Testis (tissue), 3 donors: ENCODE results near the gene CRYBA1. TPM values are rescaled to one million over a fixed set of nuclear protein-coding genes. Genes with fewer than 3 reads are reported as not detected.
"Not testable (repeated sequence)": the region's sequence is repeated elsewhere in the genome, so short reads cannot be mapped to it uniquely, and the experiment has no call there.

Source experiments
- DNase-seq: peaks from one replicate; pipeline ENCODE4 v3.0.0-alpha.2; 2019
- H3K27ac ChIP-seq, 2 donors: fragments of 200-600 bp; sonication (generic); one replicate each; pipeline ENCODE4 v1.5.1; 2019
- H3K27me3 ChIP-seq: fragments of 200-600 bp; sonication (generic); one replicate; pipeline ENCODE4 v1.5.1; 2019
- H3K36me3 ChIP-seq: fragments of 200-600 bp; sonication (generic); one replicate; pipeline ENCODE4 v1.5.1; 2017; ENCODE audit warnings: low read depth; ENCODE audit errors: missing control alignments
- H3K4me1 ChIP-seq: fragments of 200-600 bp; sonication (generic); one replicate; pipeline ENCODE4 v1.5.1; 2019
- H3K4me3 ChIP-seq, 2 donors: fragments of 200-600 bp; sonication (generic); one replicate each; pipeline ENCODE4 v1.5.1; 2017 to 2019
- H3K9me3 ChIP-seq: fragments of 200-600 bp; sonication (generic); one replicate; pipeline ENCODE4 v1.5.1; 2017
- POLR2A ChIP-seq: fragments of 450-650 bp; IDR thresholded peaks from one replicate; pipeline ENCODE4 v1.6.1; 2017; ENCODE audit warnings: antibody characterized with exemption, mild to moderate bottlenecking, moderate library complexity
- WGBS, 2 donors: methylation state at CpG; one replicate each; pipeline ENCODE4 v1.1.5; 2018; 5-methylcytosine and 5-hydroxymethylcytosine counted together
- intact Hi-C: fragments of 100-400 bp; cut with DNase I; formaldehyde crosslinking; loops from one replicate; pipeline ENCODE4 v1.15.1; 2023; ENCODE audit warnings: low total_unique reads
- polyA plus RNA-seq: library from polyadenylated mRNA; stranded (reverse); fragments of 350-450 nt; fragmentation: Illumina TruSeq; extraction: RNeasy Lipid Tissue Mini Kit (QIAGEN cat#74804); gene quantifications from one replicate; pipeline ENCODE4 v1.2.3, GENCODE V29; 2014; ENCODE audit warnings: low read depth, low replicate concordance; ENCODE audit not compliant: insufficient read depth
- total RNA-seq, 2 donors: library from RNA; depleted of rRNA; stranded (reverse); fragments of >200 nt; gene quantifications; one replicate each; pipeline ENCODE4 v1.2.3, GENCODE V29; 2016
- TF ChIP-seq, protein P1 (sequence below), 3 experiments: fragments of 450-650 bp in 2 of 3; fragments of 200-600 bp in 1 of 3; sonication (generic) in 1 of 3; IDR thresholded peaks; one replicate each; pipeline ENCODE4 v1.5.1; 2016 to 2019; ENCODE audit warnings: antibody characterized with exemption in 3 of 3, mild to moderate bottlenecking in 2 of 3, moderate library complexity in 1 of 3

CRYBA1 gene
- total and polyA plus RNA-seq, 3 donors from 2014 or later: not detected

DNA sequence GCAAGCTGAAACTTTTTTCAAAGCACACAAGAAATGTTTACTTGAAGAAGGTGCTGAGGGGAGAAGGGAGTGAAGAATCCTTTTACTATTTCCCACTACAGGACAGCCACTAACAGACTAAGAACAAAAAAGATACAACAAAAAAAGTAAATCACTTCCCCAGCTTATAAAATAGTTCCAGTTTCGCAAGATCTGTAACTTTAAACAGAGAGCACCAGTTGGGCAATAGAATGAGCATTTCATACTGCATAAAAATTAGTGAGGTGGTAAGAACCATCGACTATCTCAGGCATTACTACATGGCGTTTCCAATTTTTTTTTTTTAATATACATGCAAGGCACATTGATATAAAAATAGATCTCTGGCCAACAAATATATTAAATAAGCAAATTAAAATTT is 11.1 kb downstream of the CRYBA1 start:
- Histone ChIP-seq H3K4me3 (no peak overlapping the region), H3K9me3 (no peaks in the 10 kb centered on the region), H3K27ac (peak overlapping the region in 1 of 2 donors; percentile 22), H3K36me3 (no peaks in the 10 kb centered on the region), H3K27me3 (no peaks in the 10 kb centered on the region), H3K4me1 (peaks cover 7% of the 10 kb centered on the region)
- 83 to 87% methylated on average over 3 of the region's 3 CpGs for WGBS, 2 donors
- no peak for DNase-seq
- TF ChIP-seq, protein P1, sequence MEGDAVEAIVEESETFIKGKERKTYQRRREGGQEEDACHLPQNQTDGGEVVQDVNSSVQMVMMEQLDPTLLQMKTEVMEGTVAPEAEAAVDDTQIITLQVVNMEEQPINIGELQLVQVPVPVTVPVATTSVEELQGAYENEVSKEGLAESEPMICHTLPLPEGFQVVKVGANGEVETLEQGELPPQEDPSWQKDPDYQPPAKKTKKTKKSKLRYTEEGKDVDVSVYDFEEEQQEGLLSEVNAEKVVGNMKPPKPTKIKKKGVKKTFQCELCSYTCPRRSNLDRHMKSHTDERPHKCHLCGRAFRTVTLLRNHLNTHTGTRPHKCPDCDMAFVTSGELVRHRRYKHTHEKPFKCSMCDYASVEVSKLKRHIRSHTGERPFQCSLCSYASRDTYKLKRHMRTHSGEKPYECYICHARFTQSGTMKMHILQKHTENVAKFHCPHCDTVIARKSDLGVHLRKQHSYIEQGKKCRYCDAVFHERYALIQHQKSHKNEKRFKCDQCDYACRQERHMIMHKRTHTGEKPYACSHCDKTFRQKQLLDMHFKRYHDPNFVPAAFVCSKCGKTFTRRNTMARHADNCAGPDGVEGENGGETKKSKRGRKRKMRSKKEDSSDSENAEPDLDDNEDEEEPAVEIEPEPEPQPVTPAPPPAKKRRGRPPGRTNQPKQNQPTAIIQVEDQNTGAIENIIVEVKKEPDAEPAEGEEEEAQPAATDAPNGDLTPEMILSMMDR (IDR thresholded peaks at IDR 0.05): no peak
- TF ChIP-seq POLR2A: no peak
- intact Hi-C loops: no loop called here

DNA sequence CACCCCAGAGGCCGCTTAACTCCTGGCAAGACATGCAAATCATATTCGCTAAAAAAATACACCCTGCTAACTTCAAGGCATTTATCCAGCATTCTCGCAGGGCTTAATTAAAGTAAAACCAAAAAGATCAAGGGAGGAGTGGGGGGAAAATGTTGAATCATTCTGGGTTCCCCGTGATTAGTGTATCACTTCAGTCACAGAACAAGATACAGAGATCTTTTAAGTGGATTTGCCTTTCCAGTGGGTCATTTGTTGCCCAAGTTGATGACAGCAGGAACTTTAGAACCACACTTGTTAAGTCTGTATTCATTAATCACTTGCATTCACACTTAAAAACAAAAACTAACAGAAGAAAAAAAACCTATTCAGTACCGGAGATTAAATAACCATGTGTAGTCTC is 17.3 kb downstream of the CRYBA1 start:
- WGBS, 2 donors: 81 to 83% methylated on average over 5 of the region's 5 CpGs
- H3K36me3 ChIP-seq: no peaks in the 10 kb centered on the region
- intact Hi-C loops: no loop called here

DNA sequence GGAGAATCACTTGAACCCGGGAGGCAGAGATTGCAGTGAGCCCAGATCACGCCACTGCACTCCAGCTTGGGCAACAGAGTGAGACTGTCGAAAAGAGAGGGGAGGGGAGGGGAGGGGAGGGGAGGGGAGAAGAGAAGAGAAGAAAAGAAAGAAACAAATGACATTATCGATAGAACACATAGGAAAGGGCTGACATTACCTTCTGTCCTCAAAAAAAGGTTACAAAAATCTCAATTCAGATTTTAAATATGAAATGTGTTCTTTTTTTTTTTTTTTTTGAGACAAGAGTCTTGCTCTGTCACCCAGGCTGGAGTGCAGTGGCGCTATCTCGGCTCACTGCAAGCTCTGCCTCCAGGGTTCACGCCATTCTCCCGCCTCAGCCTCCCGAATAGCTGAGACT is 25.3 kb downstream of the CRYBA1 start:
- H3K4me1 ChIP-seq, H3K9me3 ChIP-seq, DNase-seq, intact Hi-C loops, H3K4me3 ChIP-seq, H3K27me3 ChIP-seq, H3K36me3 ChIP-seq: not testable (repeated sequence)
- H3K27ac ChIP-seq: peak overlapping the region in 1 of 2 donors; percentile 29
- 57 to 74% methylated on average over 9 of the region's 9 CpGs for WGBS, 2 donors

More for the DNA sequence above, 17.3 kb downstream of the CRYBA1 start:
- no peaks in the 10 kb centered on the region for H3K9me3 ChIP-seq
- TF ChIP-seq, protein P1 (IDR thresholded peaks at IDR 0.05): no peak
- TF ChIP-seq POLR2A: no peak
- no peak overlapping the region for H3K4me3 ChIP-seq
- H3K4me1 ChIP-seq: peaks cover 1% of the 10 kb centered on the region
- H3K27me3 ChIP-seq: no peaks in the 10 kb centered on the region
- H3K27ac ChIP-seq: no peak overlapping the region
- no peak for DNase-seq

DNA sequence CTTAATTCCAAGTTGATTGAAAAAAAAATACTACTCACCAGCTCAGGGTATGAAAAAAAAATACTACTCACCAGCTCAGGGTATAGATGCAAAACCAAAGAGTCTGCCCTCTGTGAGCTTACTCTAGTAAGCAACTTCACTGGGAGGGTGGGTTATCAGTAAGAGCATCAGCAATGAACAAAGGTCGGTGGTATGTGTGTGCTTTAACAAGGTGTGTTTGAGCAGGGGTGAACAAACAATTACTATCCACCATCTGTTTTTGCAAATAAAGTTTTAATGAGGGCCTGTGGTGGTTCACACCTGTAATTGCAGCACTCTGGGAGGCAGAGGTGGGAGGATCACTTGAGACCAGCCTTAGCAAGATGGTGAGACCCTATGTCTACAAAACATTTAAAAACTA is 27.3 kb downstream of the CRYBA1 start:
- H3K27ac ChIP-seq: no peak overlapping the region
- no peak for DNase-seq
- no peaks in the 10 kb centered on the region for H3K36me3 ChIP-seq
- peaks cover 10% of the 10 kb centered on the region for H3K4me1 ChIP-seq
- H3K4me3 ChIP-seq: no peak overlapping the region
- H3K27me3 ChIP-seq: no peaks in the 10 kb centered on the region
- H3K9me3 ChIP-seq: no peaks in the 10 kb centered on the region
- TF ChIP-seq POLR2A: no peak
- TF ChIP-seq, protein P1 (IDR thresholded peaks at IDR 0.05): no peak
- 69 to 82% methylated on average over 1 of the region's 1 CpG for WGBS, 2 donors
- intact Hi-C loops: no loop called here

DNA sequence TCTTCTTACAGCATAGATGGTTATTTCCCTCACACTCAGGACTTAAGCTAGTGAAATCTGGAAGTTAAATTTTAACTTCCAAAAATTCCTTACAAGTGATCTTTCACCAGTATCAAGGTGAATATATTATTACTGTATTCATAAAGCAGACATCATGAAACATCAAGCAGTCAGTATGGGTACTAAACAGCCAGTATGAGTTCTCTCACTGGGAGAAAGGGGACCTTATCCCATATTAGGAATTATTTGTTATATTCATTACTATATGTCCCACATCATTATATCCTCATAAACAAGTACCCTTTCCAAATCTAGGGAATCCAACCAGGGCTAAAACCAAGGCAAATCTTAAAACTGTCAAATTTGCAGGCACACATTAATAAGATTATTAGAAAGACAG is 32.0 kb downstream of the CRYBA1 start:
- Histone ChIP-seq H3K4me1 (peaks cover 8% of the 10 kb centered on the region), H3K27me3 (no peaks in the 10 kb centered on the region), H3K9me3 (no peaks in the 10 kb centered on the region), H3K36me3 (no peaks in the 10 kb centered on the region), H3K4me3 (no peak overlapping the region), H3K27ac (no peak overlapping the region)
- intact Hi-C loops: no loop called here
- no peak for DNase-seq
- TF ChIP-seq, protein P1 (IDR thresholded peaks at IDR 0.05): no peak
- no peak for TF ChIP-seq POLR2A
